ENCODE measurements around the gene SNAPC1. TPM values are rescaled to one million over a fixed set of nuclear protein-coding genes. Genes with fewer than 3 reads are reported as not detected.

Gene SNAPC1
- total RNA-seq, 1 experiment from 2014 or later: 18.4 TPM

DNA sequence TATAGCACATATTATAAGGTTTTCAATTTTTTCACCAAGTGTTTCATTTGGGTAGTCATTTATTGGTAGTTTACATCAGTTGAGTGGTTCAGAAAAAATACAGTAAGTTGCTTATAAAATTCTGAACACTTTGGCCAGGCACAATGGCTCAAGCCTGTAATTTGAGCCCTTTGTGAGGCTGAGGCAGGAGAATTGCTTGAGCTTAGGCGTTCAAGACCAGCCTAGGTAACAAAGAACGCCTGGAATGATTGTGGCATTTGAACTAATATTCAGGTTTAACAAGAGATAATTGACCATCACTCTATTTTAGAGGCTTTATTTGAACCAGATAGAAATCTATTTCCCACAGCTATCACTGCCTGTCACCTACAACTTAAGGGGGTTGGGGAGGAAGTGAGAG, 44.2 kb upstream of the SNAPC1 start:
- no peak overlapping the region for H3K4me3 Mint-ChIP-seq (ENCODE audit: unreplicated experiment)
- peaks cover 22% of the 10 kb centered on the region for H3K4me1 Mint-ChIP-seq (ENCODE audit: insufficient read depth, unreplicated experiment)
- TF ChIP-seq, protein P1, sequence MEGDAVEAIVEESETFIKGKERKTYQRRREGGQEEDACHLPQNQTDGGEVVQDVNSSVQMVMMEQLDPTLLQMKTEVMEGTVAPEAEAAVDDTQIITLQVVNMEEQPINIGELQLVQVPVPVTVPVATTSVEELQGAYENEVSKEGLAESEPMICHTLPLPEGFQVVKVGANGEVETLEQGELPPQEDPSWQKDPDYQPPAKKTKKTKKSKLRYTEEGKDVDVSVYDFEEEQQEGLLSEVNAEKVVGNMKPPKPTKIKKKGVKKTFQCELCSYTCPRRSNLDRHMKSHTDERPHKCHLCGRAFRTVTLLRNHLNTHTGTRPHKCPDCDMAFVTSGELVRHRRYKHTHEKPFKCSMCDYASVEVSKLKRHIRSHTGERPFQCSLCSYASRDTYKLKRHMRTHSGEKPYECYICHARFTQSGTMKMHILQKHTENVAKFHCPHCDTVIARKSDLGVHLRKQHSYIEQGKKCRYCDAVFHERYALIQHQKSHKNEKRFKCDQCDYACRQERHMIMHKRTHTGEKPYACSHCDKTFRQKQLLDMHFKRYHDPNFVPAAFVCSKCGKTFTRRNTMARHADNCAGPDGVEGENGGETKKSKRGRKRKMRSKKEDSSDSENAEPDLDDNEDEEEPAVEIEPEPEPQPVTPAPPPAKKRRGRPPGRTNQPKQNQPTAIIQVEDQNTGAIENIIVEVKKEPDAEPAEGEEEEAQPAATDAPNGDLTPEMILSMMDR (IDR thresholded peaks at IDR 0.05; ENCODE audit: unreplicated experiment): no peak
- CTCF ChIA-PET: interaction anchor here (0.6 to 2.6 kb wide), 2 partner anchors 117 to 243 kb away, joined by 3 to 7 read pairs; no protein-coding TSS in a partner anchor
- POLR2A ChIA-PET: interaction anchor here (0.5 to 9.1 kb wide), 6 partner anchors 9 to 434 kb away, joined by 3 to 67 read pairs (median 4); partner anchors contain the start of gene HIF1A
- H3K27ac Mint-ChIP-seq (ENCODE audit: low read depth, unreplicated experiment): no peak overlapping the region
- intact Hi-C loops (cut with micrococcal nuclease): no loop called here
- H3K36me3 Mint-ChIP-seq (ENCODE audit: insufficient read depth, unreplicated experiment): peaks cover 20% of the 10 kb centered on the region
- no peaks in the 10 kb centered on the region for H3K27me3 Mint-ChIP-seq (ENCODE audit: insufficient read depth, unreplicated experiment)
- no peak for DNase-seq (ENCODE audit: unreplicated experiment)
- no peaks in the 10 kb centered on the region for H3K9me3 Mint-ChIP-seq (ENCODE audit: unreplicated experiment)
- BruUV-seq (replicated peaks): no TSS peak

DNA sequence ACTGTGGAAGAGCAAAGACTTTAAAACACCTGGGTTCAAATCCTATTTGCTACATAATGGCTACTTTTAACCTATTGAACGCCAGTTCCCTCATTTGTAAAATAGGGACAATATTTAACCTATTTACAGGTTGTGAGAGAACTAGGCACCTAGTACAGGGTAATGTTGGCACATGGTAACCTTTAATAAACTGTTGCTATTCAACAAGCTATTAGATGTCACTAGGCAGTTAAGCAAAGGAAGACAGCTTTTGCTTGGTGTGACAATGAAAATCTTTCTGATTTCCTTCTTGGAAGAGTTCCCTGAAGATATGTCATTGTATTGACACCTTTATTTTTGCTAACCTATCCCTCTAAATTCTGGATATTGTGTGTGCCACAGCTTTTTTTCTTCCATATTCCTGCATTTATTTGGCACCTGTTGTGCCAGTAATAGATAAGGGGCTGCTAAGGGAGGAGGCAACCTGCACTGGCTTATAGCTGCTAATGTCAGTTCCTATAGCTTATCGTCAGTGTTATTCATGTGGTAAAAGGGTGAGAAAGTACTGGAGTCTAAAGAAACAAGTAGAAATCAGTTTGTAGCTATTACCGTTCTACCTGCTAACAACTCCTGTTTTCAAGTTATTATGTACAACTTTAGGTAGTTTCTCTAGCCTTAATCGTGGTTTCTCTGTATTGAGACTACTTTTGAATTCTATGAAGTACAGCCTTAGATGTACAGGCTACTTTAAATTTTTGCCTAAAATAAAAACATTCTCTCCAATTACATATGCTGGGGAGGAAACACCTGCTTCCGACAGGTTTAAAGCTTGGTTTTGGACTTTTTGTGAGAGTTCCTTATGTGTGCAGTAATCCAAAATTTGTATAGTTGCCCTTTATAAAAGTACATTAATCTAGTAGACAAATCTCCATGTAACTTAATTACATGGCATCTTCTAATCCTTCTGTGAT, 42.6 kb upstream of the SNAPC1 start:
- TF ChIP-seq, protein P1 (IDR thresholded peaks at IDR 0.05; ENCODE audit: unreplicated experiment): no peak
- ChIA-PET POLR2A (interaction anchor here (0.6 to 9.1 kb wide), 14 partner anchors 9 to 415 kb away, joined by 3 to 67 read pairs (median 4); partner anchors contain the start of gene HIF1A), CTCF (interaction anchor here (0.6 to 2.7 kb wide), 6 partner anchors 10 to 244 kb away, joined by 3 to 16 read pairs (median 4); no protein-coding TSS in a partner anchor)
- no peaks in the 10 kb centered on the region for H3K9me3 Mint-ChIP-seq (ENCODE audit: unreplicated experiment)
- H3K36me3 Mint-ChIP-seq (ENCODE audit: insufficient read depth, unreplicated experiment): peaks cover 31% of the 10 kb centered on the region
- no peaks in the 10 kb centered on the region for H3K27me3 Mint-ChIP-seq (ENCODE audit: insufficient read depth, unreplicated experiment)
- DNase-seq (ENCODE audit: unreplicated experiment): no peak
- no peak overlapping the region for H3K4me3 Mint-ChIP-seq (ENCODE audit: unreplicated experiment)
- intact Hi-C loops (cut with micrococcal nuclease): no loop called here
- peaks cover 14% of the 10 kb centered on the region for H3K4me1 Mint-ChIP-seq (ENCODE audit: insufficient read depth, unreplicated experiment)
- no TSS peak for BruUV-seq (replicated peaks)
- H3K27ac Mint-ChIP-seq (ENCODE audit: low read depth, unreplicated experiment): no peak overlapping the region

DNA sequence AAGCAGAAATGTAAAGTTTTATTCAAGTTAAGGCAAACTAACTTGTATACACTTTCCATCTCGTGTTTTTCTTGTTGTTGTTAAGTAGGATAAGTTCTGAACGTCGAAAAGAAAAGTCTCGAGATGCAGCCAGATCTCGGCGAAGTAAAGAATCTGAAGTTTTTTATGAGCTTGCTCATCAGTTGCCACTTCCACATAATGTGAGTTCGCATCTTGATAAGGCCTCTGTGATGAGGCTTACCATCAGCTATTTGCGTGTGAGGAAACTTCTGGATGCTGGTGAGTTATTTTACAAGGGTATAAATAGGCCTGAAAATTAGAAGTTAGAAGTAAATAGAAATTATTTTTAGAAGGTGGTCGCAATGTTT, 41.9 kb upstream of the SNAPC1 start:
- Mint-ChIP-seq H3K4me3 (ENCODE audit: unreplicated experiment) (no peak overlapping the region), H3K36me3 (ENCODE audit: insufficient read depth, unreplicated experiment) (peaks cover 34% of the 10 kb centered on the region), H3K27ac (ENCODE audit: low read depth, unreplicated experiment) (peak overlapping the region; percentile 71), H3K9me3 (ENCODE audit: unreplicated experiment) (no peaks in the 10 kb centered on the region), H3K27me3 (ENCODE audit: insufficient read depth, unreplicated experiment) (no peaks in the 10 kb centered on the region), H3K4me1 (ENCODE audit: insufficient read depth, unreplicated experiment) (peaks cover 20% of the 10 kb centered on the region)
- BruUV-seq (replicated peaks): no TSS peak
- TF ChIP-seq, protein P1 (IDR thresholded peaks at IDR 0.05; ENCODE audit: unreplicated experiment): no peak
- ChIA-PET CTCF (interaction anchor here (1.1 to 2.7 kb wide), 5 partner anchors 10 to 245 kb away, joined by 3 to 16 read pairs (median 4); no protein-coding TSS in a partner anchor), POLR2A (interaction anchor here (0.8 to 9.1 kb wide), 9 partner anchors 10 to 250 kb away, joined by 3 to 67 read pairs (median 5); partner anchors contain the start of gene HIF1A)
- intact Hi-C loops (cut with micrococcal nuclease): no loop called here
- no peak for DNase-seq (ENCODE audit: unreplicated experiment)

DNA sequence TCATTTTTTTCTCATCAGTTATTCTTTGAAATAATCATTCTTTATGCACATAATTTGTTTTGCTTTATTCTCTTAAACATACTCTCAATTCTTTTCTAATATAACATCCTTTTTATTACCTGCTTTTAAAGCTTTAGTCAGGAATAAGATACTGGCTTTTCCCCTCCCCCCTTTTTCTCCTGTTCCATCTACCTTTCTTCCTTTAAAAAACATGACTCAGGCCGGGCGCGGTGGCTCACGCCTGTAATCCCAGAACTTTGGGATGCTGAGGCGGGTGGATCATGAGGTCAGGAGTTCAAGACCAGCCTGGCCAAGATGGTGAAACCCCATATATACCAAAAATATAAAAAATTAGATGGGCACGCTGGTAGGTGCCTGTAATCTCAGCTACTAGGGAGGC, 41.5 kb upstream of the SNAPC1 start:
- CTCF ChIA-PET: interaction anchor here (1.6 to 2.7 kb wide), 2 partner anchors 9 to 18 kb away, joined by 4 to 16 read pairs; no protein-coding TSS in a partner anchor
- POLR2A ChIA-PET: interaction anchor here (0.8 to 9.1 kb wide), 11 partner anchors 9 to 251 kb away, joined by 3 to 67 read pairs (median 4); partner anchors contain the start of gene SNAPC1
- DNase-seq (ENCODE audit: unreplicated experiment): no peak
- Mint-ChIP-seq H3K4me3 (ENCODE audit: unreplicated experiment) (no peak overlapping the region), H3K9me3 (ENCODE audit: unreplicated experiment) (no peaks in the 10 kb centered on the region), H3K27ac (ENCODE audit: low read depth, unreplicated experiment) (peak overlapping the region; percentile 71), H3K36me3 (ENCODE audit: insufficient read depth, unreplicated experiment) (peaks cover 34% of the 10 kb centered on the region), H3K27me3 (ENCODE audit: insufficient read depth, unreplicated experiment) (no peaks in the 10 kb centered on the region), H3K4me1 (ENCODE audit: insufficient read depth, unreplicated experiment) (peaks cover 20% of the 10 kb centered on the region)
- BruUV-seq (replicated peaks): no TSS peak
- intact Hi-C loops (cut with micrococcal nuclease): no loop called here
- TF ChIP-seq, protein P1 (IDR thresholded peaks at IDR 0.05; ENCODE audit: unreplicated experiment): no peak
